Kidney (tissue), 14 donors: Measurements from ENCODE around the gene SMG1. TPM values are rescaled to one million over a fixed set of nuclear protein-coding genes. Genes with fewer than 3 reads are reported as not detected.

Experiments
- DNase-seq, 5 donors: peaks; one replicate each; pipeline ENCODE4 v3.0.0-alpha.2; 2013 to 2020
- FAIRE-seq: peaks from 2 replicates; lab custom pipeline; 2012; peaks lifted over from hg19 to GRCh38; lab: Jason Lieb, UNC
- H3K27ac ChIP-seq, 2 donors: one replicate each; pipeline ENCODE4 v1.7.0; 2013; ENCODE audit warnings: low read depth in 2 of 2, low read length in 2 of 2, inconsistent platforms in 1 of 2
- H3K27me3 ChIP-seq: one replicate; pipeline ENCODE4 v1.7.1; 2013; ENCODE audit warnings: low read length, inconsistent platforms; ENCODE audit not compliant: control insufficient read depth, insufficient read depth
- H3K36me3 ChIP-seq, 3 donors: one replicate each; pipeline versions ENCODE4 v1.7.0 to v1.7.1; 2013; ENCODE audit warnings: low read length in 3 of 3, control low read depth in 1 of 3, inconsistent platforms in 1 of 3; ENCODE audit not compliant: insufficient read depth in 3 of 3, control insufficient read depth in 2 of 3
- H3K4me1 ChIP-seq, 3 donors: one replicate each; pipeline versions ENCODE4 v1.7.0 to v1.7.1; 2013; ENCODE audit warnings: low read length in 3 of 3, inconsistent platforms in 1 of 3, low read depth in 1 of 3; ENCODE audit not compliant: control insufficient read depth in 2 of 3, insufficient read depth in 2 of 3
- H3K4me3 ChIP-seq, 3 donors: one replicate each; pipeline versions ENCODE4 v1.7.0 to v1.8.1; 2013; ENCODE audit warnings: low read length in 3 of 3, control low read depth in 1 of 3, inconsistent platforms in 1 of 3
- H3K9ac ChIP-seq, 3 donors: one replicate each; pipeline versions ENCODE4 v1.7.0 to v1.7.1; 2013; ENCODE audit warnings: low read length in 3 of 3, control low read depth in 1 of 3, inconsistent platforms in 1 of 3
- H3K9me3 ChIP-seq, 3 donors: one replicate each; pipeline versions ENCODE4 v1.7.0 to v1.7.1; 2013; ENCODE audit warnings: low read length in 3 of 3, control low read depth in 1 of 3, inconsistent platforms in 1 of 3; ENCODE audit not compliant: control insufficient read depth in 2 of 3, insufficient read depth in 1 of 3
- CTCF ChIP-seq: IDR thresholded peaks from 3 replicates; pipeline ENCODE4 v1.5.1; 2012; ENCODE audit warnings: mild to moderate bottlenecking, moderate library complexity, borderline replicate concordance; ENCODE audit not compliant: insufficient read depth; ENCODE audit errors: extremely low read depth
- intact Hi-C: fragments of 100-400 bp; cut with DNase I; formaldehyde crosslinking; loops from one replicate; pipeline ENCODE4 v1.11.1; 2022
- polyA plus RNA-seq: library from polyadenylated mRNA; stranded (reverse); fragments of 350-450 nt; fragmentation: Illumina TruSeq; extraction: RNeasy Lipid Tissue Mini Kit (QIAGEN cat#74804); gene quantifications from one replicate; pipeline ENCODE4 v1.2.3, GENCODE V29; 2014; ENCODE audit warnings: low read depth, low replicate concordance; ENCODE audit not compliant: insufficient read depth
- total RNA-seq: library from RNA; stranded (reverse); fragmentation: NEBNext Ultra II Directional; extraction: Animal tissue kit (Norgen Biotek cat#: 25700); gene quantifications from one replicate; pipeline ENCODE4 v1.2.1, GENCODE V29; 2021
- donor health status: control.
- donor health status: control.
- donor health status: control.
- donor health status: control.
- donor health status: control.
- donor health status: DM: yes; HTN: yes; CAD: no.
- donor health status: Normal renal cell carcinoma (clear cell type).

SMG1 gene
- total and polyA plus RNA-seq, 2 donors from 2014 or later: 4.9 to 94.4 TPM

GRCh38 chr16:18803569-18804462, 122.4 kb downstream of the SMG1 start:
- peaks cover 0 to 6% (median 5%) of the 10 kb centered on the region in 3 donors for H3K36me3 ChIP-seq
- no peak overlapping the region for H3K27ac ChIP-seq
- FAIRE-seq (no peak), DNase-seq (no peak)
- H3K9me3 ChIP-seq: no peaks in the 10 kb centered on the region
- peaks cover 0 to 15% (median 7%) of the 10 kb centered on the region in 3 donors for H3K4me1 ChIP-seq
- no peaks in the 10 kb centered on the region for H3K27me3 ChIP-seq
- intact Hi-C loops: no loop called here
- peak overlapping the region in 1 of 3 donors; percentile 16 for H3K9ac ChIP-seq
- no peak overlapping the region for H3K4me3 ChIP-seq
- TF ChIP-seq CTCF: no peak

- H3K4me3 ChIP-seq: no peak overlapping the region
These were observed 123.4 kb downstream of the SMG1 start for GRCh38 chr16:18802767-18803343.

GRCh38 chr16:18801145-18801972, 124.8 kb downstream of the SMG1 start, which contains the start of gene ARL6IP1:
Gene ARL6IP1, minus strand, starts transcription at chr16:18801549. Its CDS starts 83 bp downstream, at chr16:18801466.
- Histone ChIP-seq H3K9ac (peak within 1 kb of the TSS; percentile 80 to 87 (median 86)), H3K4me3 (peak within 1 kb of the TSS; percentile 78 to 92 (median 88)), H3K4me1 (peaks cover 0 to 16% (median 7%) of the 10 kb centered on the region in 3 donors), H3K27ac (peak within 1 kb of the TSS; percentile 86 to 95), H3K9me3 (no peaks in the 10 kb centered on the region), H3K36me3 (no peaks in the 10 kb centered on the region), H3K27me3 (no peaks in the 10 kb centered on the region)
- peak; percentile 83 for TF ChIP-seq CTCF
- peak; percentile 97 for FAIRE-seq
- DNase-seq: peak; percentile 99 to 100 (median 100)
- intact Hi-C loops: no loop called here

More at GRCh38 chr16:18802767-18803343, 123.4 kb downstream of the SMG1 start:
- Histone ChIP-seq H3K9me3 (no peaks in the 10 kb centered on the region), H3K4me1 (peaks cover 0 to 15% (median 7%) of the 10 kb centered on the region in 3 donors), H3K27ac (peak overlapping the region in 1 of 2 donors; percentile 14), H3K9ac (no peak overlapping the region), H3K27me3 (no peaks in the 10 kb centered on the region), H3K36me3 (no peaks in the 10 kb centered on the region)
- DNase-seq: peak in 1 of 5 donors; percentile 40
- no peak for TF ChIP-seq CTCF
- intact Hi-C loops: no loop called here
- FAIRE-seq: no peak
